SK-N-SH treated with all-trans-retinoic acid at 6 μM for 48 hours (cell line): ENCODE results near the gene RBM3.

Experiments used
- ATAC-seq: fragments of 200-7000 bp; cut with Tn5 transposase; 3 replicates; pipeline ENCODE4 v1.9.1; 2020; ENCODE audit warnings: mild to moderate bottlenecking, moderate library complexity
- ARNTL ChIP-seq: fragments of 450-650 bp; formaldehyde crosslinking; IDR thresholded peaks from 2 replicates; pipeline ENCODE4 v1.5.0; 2020; ENCODE audit warnings: low read depth, mild to moderate bottlenecking, moderate library complexity, borderline replicate concordance
- CSDC2 ChIP-seq: fragments of 250-450 bp; sonication (Bioruptor Pico); IDR thresholded peaks from 2 replicates; pipeline ENCODE4 v1.5.0; 2020; ENCODE audit warnings: mild to moderate bottlenecking, moderate library complexity
- ESRRG ChIP-seq: fragments of 250-450 bp; sonication (Bioruptor Pico); IDR thresholded peaks from 2 replicates; pipeline ENCODE4 v1.6.1; 2021; ENCODE audit warnings: mild to moderate bottlenecking
- GLIS3 ChIP-seq: fragments of 250-450 bp; sonication (Bioruptor Pico); IDR thresholded peaks from 2 replicates; pipeline ENCODE4 v1.5.0; 2020; ENCODE audit warnings: mild to moderate bottlenecking, moderate library complexity
- ISL1 ChIP-seq: fragments of 250-450 bp; sonication (Bioruptor Pico); IDR thresholded peaks from 2 replicates; pipeline ENCODE4 v2.1.2; 2022; ENCODE audit warnings: mild to moderate bottlenecking, moderate library complexity
- OSR1 ChIP-seq: fragments of 250-450 bp; sonication (Bioruptor Pico); IDR thresholded peaks from 2 replicates; pipeline ENCODE4 v1.8.0; 2022; ENCODE audit warnings: moderate library complexity, mild to moderate bottlenecking, inconsistent platforms
- PPARA ChIP-seq: fragments of 250-450 bp; sonication (Bioruptor Pico); IDR thresholded peaks from 2 replicates; pipeline ENCODE4 v1.5.0; 2020; ENCODE audit warnings: mild to moderate bottlenecking, borderline replicate concordance
- RARB ChIP-seq: fragments of 250-450 bp; sonication (Bioruptor Pico); IDR thresholded peaks from 2 replicates; pipeline ENCODE4 v1.8.0; 2021; ENCODE audit warnings: mild to moderate bottlenecking, moderate library complexity
- SNAI2 ChIP-seq: fragments of 250-450 bp; sonication (Bioruptor Pico); IDR thresholded peaks from 2 replicates; pipeline ENCODE4 v1.5.0; 2020; ENCODE audit warnings: mild to moderate bottlenecking, moderate library complexity
- TCF4 ChIP-seq: fragments of 250-450 bp; sonication (Bioruptor Pico); IDR thresholded peaks from 2 replicates; pipeline ENCODE4 v1.8.0; 2021; ENCODE audit warnings: mild to moderate bottlenecking, moderate library complexity, borderline replicate concordance
- TOX ChIP-seq: fragments of 250-450 bp; sonication (Bioruptor Pico); IDR thresholded peaks from 2 replicates; pipeline ENCODE4 v1.8.0; 2021; ENCODE audit warnings: mild to moderate bottlenecking, moderate library complexity, borderline replicate concordance
- ZC3H10 ChIP-seq: fragments of 250-450 bp; sonication (Bioruptor Pico); IDR thresholded peaks from 2 replicates; pipeline ENCODE4 v1.5.1; 2021; ENCODE audit warnings: mild to moderate bottlenecking, moderate library complexity
- ZFP3 ChIP-seq: fragments of 250-450 bp; sonication (Bioruptor Pico); IDR thresholded peaks from 2 replicates; pipeline ENCODE4 v1.5.0; 2020; ENCODE audit warnings: mild to moderate bottlenecking, moderate library complexity
- ZFP30 ChIP-seq: fragments of 450-650 bp; formaldehyde crosslinking; IDR thresholded peaks from 2 replicates; pipeline ENCODE4 v1.5.0; 2022; ENCODE audit warnings: mild to moderate bottlenecking, moderate library complexity
- ZNF565 ChIP-seq: fragments of 450-650 bp; formaldehyde crosslinking; conservative IDR thresholded peaks from 2 replicates; pipeline ENCODE4 v1.5.0; 2020; ENCODE audit warnings: low read depth, mild to moderate bottlenecking, moderate library complexity
- ZNF8 ChIP-seq: fragments of 450-650 bp; formaldehyde crosslinking; IDR thresholded peaks from 2 replicates; pipeline ENCODE4 v1.5.0; 2020; ENCODE audit warnings: mild to moderate bottlenecking, moderate library complexity
- TF ChIP-seq, protein P1 (sequence below): fragments of 250-450 bp; sonication (Bioruptor Pico); IDR thresholded peaks from 2 replicates; pipeline ENCODE4 v1.8.0; 2020; ENCODE audit warnings: mild to moderate bottlenecking, moderate library complexity, borderline replicate concordance
- TF ChIP-seq, protein P2 (sequence below): fragments of 250-450 bp; sonication (Bioruptor Pico); IDR thresholded peaks from 2 replicates; pipeline ENCODE4 v1.5.1; 2020; ENCODE audit warnings: low read depth, mild to moderate bottlenecking, moderate library complexity
- TF ChIP-seq, protein P3 (sequence below): fragments of 250-450 bp; sonication (Bioruptor Pico); IDR thresholded peaks from 2 replicates; pipeline ENCODE4 v1.5.1; 2021; ENCODE audit warnings: mild to moderate bottlenecking, moderate library complexity
- TF ChIP-seq, protein P4 (sequence below): fragments of 250-450 bp; sonication (Bioruptor Pico); IDR thresholded peaks from 2 replicates; pipeline ENCODE4 v1.5.0; 2020; ENCODE audit warnings: mild to moderate bottlenecking, moderate library complexity

RBM3 gene

DNA sequence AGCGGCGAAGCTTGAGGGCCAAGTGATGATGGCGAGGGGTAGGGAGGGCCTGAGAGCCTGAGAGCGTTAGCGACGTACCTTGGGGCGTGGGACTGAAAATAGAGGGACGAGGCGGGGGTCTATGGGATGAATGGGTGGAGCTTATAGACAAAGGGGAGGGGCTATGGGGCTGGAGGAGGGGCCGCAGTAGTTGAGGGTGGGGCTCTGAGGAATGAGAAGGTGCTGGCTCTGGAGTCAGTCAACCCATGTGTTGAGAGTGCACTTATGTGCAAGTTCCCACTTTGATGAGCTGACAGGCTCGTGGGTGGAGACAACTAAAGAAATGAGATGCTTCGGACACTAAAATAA, 34.3 kb upstream of the RBM3 start:
- no peak for TF ChIP-seq OSR1 (CRISPR knock-in tag)
- TF ChIP-seq, protein P1, sequence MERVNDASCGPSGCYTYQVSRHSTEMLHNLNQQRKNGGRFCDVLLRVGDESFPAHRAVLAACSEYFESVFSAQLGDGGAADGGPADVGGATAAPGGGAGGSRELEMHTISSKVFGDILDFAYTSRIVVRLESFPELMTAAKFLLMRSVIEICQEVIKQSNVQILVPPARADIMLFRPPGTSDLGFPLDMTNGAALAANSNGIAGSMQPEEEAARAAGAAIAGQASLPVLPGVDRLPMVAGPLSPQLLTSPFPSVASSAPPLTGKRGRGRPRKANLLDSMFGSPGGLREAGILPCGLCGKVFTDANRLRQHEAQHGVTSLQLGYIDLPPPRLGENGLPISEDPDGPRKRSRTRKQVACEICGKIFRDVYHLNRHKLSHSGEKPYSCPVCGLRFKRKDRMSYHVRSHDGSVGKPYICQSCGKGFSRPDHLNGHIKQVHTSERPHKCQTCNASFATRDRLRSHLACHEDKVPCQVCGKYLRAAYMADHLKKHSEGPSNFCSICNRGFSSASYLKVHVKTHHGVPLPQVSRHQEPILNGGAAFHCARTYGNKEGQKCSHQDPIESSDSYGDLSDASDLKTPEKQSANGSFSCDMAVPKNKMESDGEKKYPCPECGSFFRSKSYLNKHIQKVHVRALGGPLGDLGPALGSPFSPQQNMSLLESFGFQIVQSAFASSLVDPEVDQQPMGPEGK (CRISPR knock-in tag): no peak
- no peak for TF ChIP-seq ARNTL (CRISPR knock-in tag)
- no peak for TF ChIP-seq RARB
- TF ChIP-seq, protein P2, sequence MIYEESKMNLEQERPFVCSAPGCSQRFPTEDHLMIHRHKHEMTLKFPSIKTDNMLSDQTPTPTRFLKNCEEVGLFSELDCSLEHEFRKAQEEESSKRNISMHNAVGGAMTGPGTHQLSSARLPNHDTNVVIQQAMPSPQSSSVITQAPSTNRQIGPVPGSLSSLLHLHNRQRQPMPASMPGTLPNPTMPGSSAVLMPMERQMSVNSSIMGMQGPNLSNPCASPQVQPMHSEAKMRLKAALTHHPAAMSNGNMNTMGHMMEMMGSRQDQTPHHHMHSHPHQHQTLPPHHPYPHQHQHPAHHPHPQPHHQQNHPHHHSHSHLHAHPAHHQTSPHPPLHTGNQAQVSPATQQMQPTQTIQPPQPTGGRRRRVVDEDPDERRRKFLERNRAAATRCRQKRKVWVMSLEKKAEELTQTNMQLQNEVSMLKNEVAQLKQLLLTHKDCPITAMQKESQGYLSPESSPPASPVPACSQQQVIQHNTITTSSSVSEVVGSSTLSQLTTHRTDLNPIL (CRISPR knock-in tag): no peak
- no peak for TF ChIP-seq ZFP30 (CRISPR knock-in tag)
- TF ChIP-seq ZNF8 (CRISPR knock-in tag): no peak
- ATAC-seq: peak; percentile 68

DNA sequence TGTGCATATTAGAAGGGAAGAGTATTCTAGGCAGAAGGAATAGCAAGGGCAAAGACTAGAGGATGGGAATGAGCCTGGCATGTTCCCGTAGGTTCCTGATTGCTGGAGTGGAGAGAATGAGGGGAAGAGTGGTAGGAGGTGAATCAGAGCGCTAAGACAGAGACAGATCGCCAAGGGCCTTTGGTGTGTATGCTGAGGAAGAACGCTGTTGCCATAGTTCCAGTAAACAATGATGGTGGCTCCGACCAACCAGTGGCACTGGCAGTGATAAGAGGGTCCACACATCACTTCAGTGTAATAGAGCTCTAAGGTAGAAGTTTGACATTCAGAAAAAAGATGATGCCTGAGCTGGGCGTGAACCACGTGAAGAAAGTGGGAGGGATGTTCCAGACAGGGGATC, 33.8 kb upstream of the RBM3 start:
- TF ChIP-seq, protein P3, sequence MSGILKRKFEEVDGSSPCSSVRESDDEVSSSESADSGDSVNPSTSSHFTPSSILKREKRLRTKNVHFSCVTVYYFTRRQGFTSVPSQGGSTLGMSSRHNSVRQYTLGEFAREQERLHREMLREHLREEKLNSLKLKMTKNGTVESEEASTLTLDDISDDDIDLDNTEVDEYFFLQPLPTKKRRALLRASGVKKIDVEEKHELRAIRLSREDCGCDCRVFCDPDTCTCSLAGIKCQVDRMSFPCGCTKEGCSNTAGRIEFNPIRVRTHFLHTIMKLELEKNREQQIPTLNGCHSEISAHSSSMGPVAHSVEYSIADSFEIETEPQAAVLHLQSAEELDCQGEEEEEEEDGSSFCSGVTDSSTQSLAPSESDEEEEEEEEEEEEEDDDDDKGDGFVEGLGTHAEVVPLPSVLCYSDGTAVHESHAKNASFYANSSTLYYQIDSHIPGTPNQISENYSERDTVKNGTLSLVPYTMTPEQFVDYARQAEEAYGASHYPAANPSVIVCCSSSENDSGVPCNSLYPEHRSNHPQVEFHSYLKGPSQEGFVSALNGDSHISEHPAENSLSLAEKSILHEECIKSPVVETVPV (CRISPR knock-in tag): no peak
- TF ChIP-seq ZFP3 (CRISPR knock-in tag) (no peak), PPARA (CRISPR knock-in tag) (no peak), ZFP30 (CRISPR knock-in tag) (no peak), SNAI2 (CRISPR knock-in tag) (no peak)
- TF ChIP-seq, protein P2 (CRISPR knock-in tag): no peak
- ATAC-seq: no peak

DNA sequence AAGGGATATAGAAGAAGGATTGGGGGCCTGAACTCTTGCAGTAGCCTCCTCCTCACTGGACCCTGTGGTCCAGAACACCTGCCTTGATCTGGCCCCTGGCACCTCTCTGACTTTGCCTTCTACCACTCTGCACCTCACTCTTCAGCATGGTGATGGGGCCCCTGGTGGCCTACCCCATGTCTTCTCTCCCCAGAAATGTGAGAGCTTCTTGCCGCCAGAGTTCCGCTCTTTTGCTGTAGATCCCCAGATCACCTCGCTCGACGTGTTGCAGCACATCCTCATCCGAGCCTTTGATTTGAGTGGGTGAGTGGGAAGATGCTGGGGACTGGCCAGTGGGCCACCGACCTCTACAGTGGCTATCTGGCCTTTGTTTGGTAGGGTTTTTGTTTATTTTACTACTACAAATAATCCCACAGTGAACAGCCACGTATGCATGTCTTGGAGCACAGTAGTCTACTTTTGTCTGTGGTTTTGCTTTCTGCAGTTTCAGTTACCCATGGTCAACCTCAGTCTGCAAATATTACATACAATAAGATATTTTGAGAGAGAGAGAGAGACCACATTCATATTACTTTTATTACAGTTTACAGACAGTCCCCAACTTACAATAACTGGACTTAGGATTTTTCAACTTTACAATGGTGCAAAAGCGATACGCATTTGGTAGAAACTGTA, 33.0 kb upstream of the RBM3 start:
- no peak for TF ChIP-seq TCF4 (CRISPR knock-in tag)
- TF ChIP-seq ISL1 (CRISPR knock-in tag): no peak
- TF ChIP-seq, protein P2 (CRISPR knock-in tag): no peak
- TF ChIP-seq, protein P4, sequence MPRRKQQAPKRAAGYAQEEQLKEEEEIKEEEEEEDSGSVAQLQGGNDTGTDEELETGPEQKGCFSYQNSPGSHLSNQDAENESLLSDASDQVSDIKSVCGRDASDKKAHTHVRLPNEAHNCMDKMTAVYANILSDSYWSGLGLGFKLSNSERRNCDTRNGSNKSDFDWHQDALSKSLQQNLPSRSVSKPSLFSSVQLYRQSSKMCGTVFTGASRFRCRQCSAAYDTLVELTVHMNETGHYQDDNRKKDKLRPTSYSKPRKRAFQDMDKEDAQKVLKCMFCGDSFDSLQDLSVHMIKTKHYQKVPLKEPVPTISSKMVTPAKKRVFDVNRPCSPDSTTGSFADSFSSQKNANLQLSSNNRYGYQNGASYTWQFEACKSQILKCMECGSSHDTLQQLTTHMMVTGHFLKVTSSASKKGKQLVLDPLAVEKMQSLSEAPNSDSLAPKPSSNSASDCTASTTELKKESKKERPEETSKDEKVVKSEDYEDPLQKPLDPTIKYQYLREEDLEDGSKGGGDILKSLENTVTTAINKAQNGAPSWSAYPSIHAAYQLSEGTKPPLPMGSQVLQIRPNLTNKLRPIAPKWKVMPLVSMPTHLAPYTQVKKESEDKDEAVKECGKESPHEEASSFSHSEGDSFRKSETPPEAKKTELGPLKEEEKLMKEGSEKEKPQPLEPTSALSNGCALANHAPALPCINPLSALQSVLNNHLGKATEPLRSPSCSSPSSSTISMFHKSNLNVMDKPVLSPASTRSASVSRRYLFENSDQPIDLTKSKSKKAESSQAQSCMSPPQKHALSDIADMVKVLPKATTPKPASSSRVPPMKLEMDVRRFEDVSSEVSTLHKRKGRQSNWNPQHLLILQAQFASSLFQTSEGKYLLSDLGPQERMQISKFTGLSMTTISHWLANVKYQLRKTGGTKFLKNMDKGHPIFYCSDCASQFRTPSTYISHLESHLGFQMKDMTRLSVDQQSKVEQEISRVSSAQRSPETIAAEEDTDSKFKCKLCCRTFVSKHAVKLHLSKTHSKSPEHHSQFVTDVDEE (CRISPR knock-in tag): no peak
- TF ChIP-seq ZFP30 (CRISPR knock-in tag): no peak
- TF ChIP-seq SNAI2 (CRISPR knock-in tag): no peak
- ATAC-seq: no peak

DNA sequence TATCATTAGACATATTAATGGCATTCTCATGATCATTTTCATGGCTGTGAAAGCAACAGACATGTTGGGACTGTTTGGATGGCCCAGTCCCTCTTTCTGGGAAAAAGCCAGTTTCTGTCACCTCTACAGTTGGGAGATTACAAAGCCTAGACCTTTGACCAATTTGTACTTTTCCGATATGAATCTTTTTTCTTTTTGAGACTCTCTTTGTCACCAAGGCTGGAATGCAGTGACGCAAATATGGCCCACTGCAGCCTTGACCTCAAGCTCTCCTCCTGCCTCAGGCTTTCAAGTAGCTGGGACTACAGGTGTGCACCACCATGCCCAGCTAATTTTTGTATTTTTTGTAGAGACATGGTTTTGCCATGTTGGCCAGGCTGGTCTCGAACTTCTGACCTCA, 25.4 kb upstream of the RBM3 start:
- no peak for ATAC-seq
- TF ChIP-seq ZFP3 (CRISPR knock-in tag) (no peak), TOX (CRISPR knock-in tag) (no peak), ZNF8 (CRISPR knock-in tag) (no peak), ZNF565 (CRISPR knock-in tag) (no peak), GLIS3 (CRISPR knock-in tag) (no peak), ZC3H10 (CRISPR knock-in tag) (no peak), ARNTL (CRISPR knock-in tag) (no peak), PPARA (CRISPR knock-in tag) (no peak), OSR1 (CRISPR knock-in tag) (no peak), RARB (no peak), ISL1 (CRISPR knock-in tag) (no peak), ESRRG (CRISPR knock-in tag) (no peak), CSDC2 (no peak)
- TF ChIP-seq, protein P1 (CRISPR knock-in tag): no peak
- TF ChIP-seq, protein P3 (CRISPR knock-in tag): no peak
